C4-2B (cell line): ENCODE results near the gene NAB1.
A peak's percentile ranks its signal among the peaks of the same experiment; 100 is the strongest.

Experiments
- H3K27ac ChIP-seq: fragments of 450-650 bp; 2 replicates; pipeline ENCODE4 v1.5.1; 2017
- CTCF ChIP-seq: fragments of 450-650 bp; conservative IDR thresholded peaks from 2 replicates; pipeline ENCODE4 v1.5.1; 2017; ENCODE audit warnings: mild to moderate bottlenecking
- ZFX ChIP-seq: fragments of 450-650 bp; IDR thresholded peaks from 2 replicates; pipeline ENCODE4 v1.6.1; 2017

The NAB1 gene

DNA sequence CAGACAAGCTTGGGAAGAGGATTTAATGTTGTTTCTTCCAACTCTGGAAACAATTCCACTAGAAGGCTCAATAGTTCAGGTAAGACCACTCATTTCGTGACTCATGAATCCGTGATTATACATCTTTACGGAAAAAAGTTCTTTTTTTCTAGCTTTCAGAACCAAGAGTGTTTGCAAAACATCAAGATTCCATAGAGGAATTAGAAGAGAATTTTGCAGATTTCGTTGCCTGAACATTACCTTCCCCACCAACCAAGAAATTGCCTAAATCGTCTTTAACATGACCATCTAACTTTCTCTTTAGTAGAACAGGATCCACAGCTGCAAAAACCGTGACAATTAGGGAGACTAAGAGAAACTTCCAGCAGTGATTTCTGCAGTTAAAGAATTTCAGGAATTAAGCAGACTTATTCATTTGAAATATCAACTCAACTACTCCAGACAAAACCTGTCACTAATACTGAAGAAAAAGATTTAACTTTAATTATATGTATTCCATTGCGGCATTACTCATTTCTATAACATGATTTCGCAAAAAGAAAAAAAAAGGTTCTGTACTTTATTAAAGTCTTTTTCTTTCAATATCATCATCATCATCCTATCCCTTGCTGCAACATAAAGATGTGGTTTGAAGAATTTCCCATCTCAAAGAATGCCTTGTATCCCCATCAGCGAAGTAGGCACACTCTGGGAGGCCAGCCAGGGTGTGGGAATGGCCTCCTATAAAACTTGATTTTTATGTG is 1.9 kb upstream of the NAB1 start:
- no peak overlapping the region for H3K27ac ChIP-seq
- TF ChIP-seq CTCF, result no peak
- no peak for TF ChIP-seq ZFX

DNA sequence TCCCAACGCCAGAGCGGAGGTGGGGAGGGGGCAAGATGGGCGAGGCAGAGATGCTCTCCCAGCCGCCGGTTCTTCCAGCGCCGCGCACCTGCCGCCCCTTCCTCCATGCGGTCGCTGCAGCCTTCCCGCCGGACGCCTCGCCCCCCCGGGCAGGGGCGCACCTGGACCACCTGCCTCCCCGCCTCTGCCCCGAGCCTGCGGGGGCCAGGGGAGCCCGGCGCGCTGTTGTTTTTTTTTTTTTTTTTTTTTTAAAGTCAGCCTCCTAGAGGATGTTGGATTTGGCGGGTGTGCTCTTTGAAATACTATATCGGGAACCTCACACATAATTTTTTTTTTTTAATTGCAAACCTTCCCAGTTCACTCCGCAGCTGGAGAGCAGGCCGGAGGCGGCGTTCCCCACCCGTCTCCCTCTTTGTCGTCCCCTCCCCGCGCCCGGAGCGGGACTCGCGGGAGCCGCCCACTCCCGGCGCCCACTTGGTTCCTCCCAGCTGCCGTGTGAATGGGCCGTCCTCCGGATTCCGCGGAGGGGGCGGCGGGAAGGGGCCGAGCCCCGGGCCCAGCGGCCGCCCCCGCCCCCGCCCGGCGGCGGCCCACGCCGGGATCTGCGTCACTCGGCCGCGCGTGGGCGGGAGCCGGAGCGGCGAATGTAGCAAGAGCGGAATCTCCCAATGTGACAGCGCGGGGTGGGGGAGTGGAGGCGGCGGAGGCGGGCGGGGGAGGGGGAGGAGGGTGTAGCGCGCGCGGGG is 421 bp upstream of the NAB1 start:
- H3K27ac ChIP-seq, result peak overlapping the region; percentile 76
- TF ChIP-seq ZFX, result no peak
- no peak for TF ChIP-seq CTCF

GRCh38 chr2:190649798-190650390 is 1.0 kb downstream of the NAB1 start:
- TF ChIP-seq CTCF (no peak), ZFX (no peak)
- peak overlapping the region; percentile 76 for H3K27ac ChIP-seq

GRCh38 chr2:190651413-190651812 is 2.5 kb downstream of the NAB1 start:
- H3K27ac ChIP-seq, result no peak overlapping the region
- no peak for TF ChIP-seq ZFX
- no peak for TF ChIP-seq CTCF

DNA sequence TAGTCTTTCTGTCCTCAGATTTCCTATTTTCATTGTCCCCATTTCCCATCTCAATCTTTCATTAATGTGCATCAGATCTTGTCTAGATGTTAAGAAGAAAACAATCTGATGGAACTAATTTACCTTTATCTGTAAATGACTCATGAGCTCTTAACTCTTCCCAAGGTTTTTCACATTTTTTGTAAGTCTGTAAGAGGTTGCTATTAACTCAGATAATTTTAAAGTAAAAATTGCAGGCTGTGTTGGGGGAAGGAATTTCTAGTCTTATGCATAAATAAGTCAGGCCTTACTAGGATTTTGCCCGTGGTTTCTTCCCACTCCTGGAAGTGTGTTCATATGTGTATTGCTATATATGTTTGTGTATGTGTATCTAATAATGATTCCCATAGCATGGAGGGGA is 4.3 kb downstream of the NAB1 start:
- no peak for TF ChIP-seq CTCF
- TF ChIP-seq ZFX, result no peak

DNA sequence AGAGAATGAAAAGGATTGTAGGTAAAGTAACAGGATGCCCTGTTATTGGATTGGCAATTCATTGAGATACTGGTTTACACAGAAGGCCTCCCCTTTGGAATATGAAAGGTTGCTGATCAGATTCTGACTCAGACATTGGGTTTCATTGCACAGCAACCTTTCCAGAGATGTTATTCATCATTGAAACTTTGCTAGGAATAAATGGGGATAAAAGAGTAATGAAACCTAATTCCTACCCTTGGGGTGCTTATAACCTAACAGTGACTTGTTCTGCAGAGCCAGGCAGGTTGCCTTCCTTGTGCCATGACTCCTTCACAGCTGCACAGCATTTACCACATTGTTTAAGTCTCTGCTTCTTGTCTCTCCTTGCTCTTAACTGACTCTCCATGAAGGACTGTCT is 5.0 kb downstream of the NAB1 start:
- no peak overlapping the region for H3K27ac ChIP-seq
- no peak for TF ChIP-seq ZFX
- TF ChIP-seq CTCF, result no peak

More for the DNA sequence above, 4.3 kb downstream of the NAB1 start:
- no peak overlapping the region for H3K27ac ChIP-seq

- H3K27ac ChIP-seq, result no peak overlapping the region
- TF ChIP-seq ZFX (no peak), CTCF (no peak)
These were observed 6.2 kb downstream of the NAB1 start for GRCh38 chr2:190655113-190655512.
